Retina (tissue), 1 donor: ENCODE data around the gene KRT86.

Source experiments
- DNase-seq: peaks from one replicate; pipeline ENCODE4 v3.0.0-alpha.2; 2016

KRT86 gene

GRCh38 chr12:52318241-52318990 is 44.0 kb downstream of the KRT86 start:
- no peak for DNase-seq

GRCh38 chr12:52319097-52319496 is 44.7 kb downstream of the KRT86 start:
- DNase-seq, result no peak

GRCh38 chr12:52320784-52321400 is 46.4 kb downstream of the KRT86 start, which contains the start of gene KRT83:
Gene KRT83, minus strand, starts transcription at chr12:52321398. Its CDS starts 63 bp downstream, at chr12:52321335.
- no peak for DNase-seq

GRCh38 chr12:52321418-52321817 is 47.0 kb downstream of the KRT86 start:
- no peak for DNase-seq

GRCh38 chr12:52322069-52322468 is 47.6 kb downstream of the KRT86 start:
- no peak for DNase-seq

GRCh38 chr12:52323001-52323400 is 48.6 kb downstream of the KRT86 start:
- no peak for DNase-seq

GRCh38 chr12:52323416-52324152 is 49.1 kb downstream of the KRT86 start:
- no peak for DNase-seq

- DNase-seq, result no peak
These were observed 49.7 kb downstream of the KRT86 start for GRCh38 chr12:52324153-52324444.

GRCh38 chr12:52327052-52327829 is 52.8 kb downstream of the KRT86 start:
- DNase-seq, result peak; percentile 63

GRCh38 chr12:52327830-52328500 is 53.5 kb downstream of the KRT86 start:
- no peak for DNase-seq

GRCh38 chr12:52331039-52331438 is 56.6 kb downstream of the KRT86 start:
- no peak for DNase-seq

- DNase-seq, result no peak
These were observed 57.4 kb downstream of the KRT86 start for GRCh38 chr12:52331833-52332232.

- no peak for DNase-seq
These were observed 57.9 kb downstream of the KRT86 start for GRCh38 chr12:52332381-52332780.

- no peak for DNase-seq
These were observed 58.9 kb downstream of the KRT86 start for GRCh38 chr12:52333321-52333720.

GRCh38 chr12:52334185-52334584 is 59.7 kb downstream of the KRT86 start:
- DNase-seq, result no peak

GRCh38 chr12:52335598-52336262 is 61.3 kb downstream of the KRT86 start:
- no peak for DNase-seq

GRCh38 chr12:52336641-52337040 is 62.2 kb downstream of the KRT86 start:
- no peak for DNase-seq

- DNase-seq, result no peak
These were observed 62.6 kb downstream of the KRT86 start for GRCh38 chr12:52337054-52337453.

GRCh38 chr12:52338241-52338960 is 64.0 kb downstream of the KRT86 start:
- DNase-seq, result no peak

GRCh38 chr12:52341066-52341580 is 66.7 kb downstream of the KRT86 start:
- DNase-seq, result no peak
